ENCODE data around the gene LGALS9.
"Not testable (repeated sequence)": the region's sequence is repeated elsewhere in the genome, so short reads cannot be mapped to it uniquely, and the experiment has no call there.

- TF ChIP-seq, protein P1, sequence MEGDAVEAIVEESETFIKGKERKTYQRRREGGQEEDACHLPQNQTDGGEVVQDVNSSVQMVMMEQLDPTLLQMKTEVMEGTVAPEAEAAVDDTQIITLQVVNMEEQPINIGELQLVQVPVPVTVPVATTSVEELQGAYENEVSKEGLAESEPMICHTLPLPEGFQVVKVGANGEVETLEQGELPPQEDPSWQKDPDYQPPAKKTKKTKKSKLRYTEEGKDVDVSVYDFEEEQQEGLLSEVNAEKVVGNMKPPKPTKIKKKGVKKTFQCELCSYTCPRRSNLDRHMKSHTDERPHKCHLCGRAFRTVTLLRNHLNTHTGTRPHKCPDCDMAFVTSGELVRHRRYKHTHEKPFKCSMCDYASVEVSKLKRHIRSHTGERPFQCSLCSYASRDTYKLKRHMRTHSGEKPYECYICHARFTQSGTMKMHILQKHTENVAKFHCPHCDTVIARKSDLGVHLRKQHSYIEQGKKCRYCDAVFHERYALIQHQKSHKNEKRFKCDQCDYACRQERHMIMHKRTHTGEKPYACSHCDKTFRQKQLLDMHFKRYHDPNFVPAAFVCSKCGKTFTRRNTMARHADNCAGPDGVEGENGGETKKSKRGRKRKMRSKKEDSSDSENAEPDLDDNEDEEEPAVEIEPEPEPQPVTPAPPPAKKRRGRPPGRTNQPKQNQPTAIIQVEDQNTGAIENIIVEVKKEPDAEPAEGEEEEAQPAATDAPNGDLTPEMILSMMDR (IDR thresholded peaks at IDR 0.05) = not testable (repeated sequence)
- not testable (repeated sequence) for TF ChIP-seq POLR2A (IDR thresholded peaks at IDR 0.05)
Measured at GRCh38 chr17:27649111-27649571, 18.2 kb downstream of the LGALS9 start.
